K562 (cell line): Measurements from ENCODE around the gene AMFR. TPM values are rescaled to one million over a fixed set of nuclear protein-coding genes. Genes with fewer than 3 reads are reported as not detected.

Experiments used
- ARID1B ChIP-seq: fragments of 450-650 bp; IDR thresholded peaks from 2 replicates; pipeline ENCODE4 v1.6.1; 2016; ENCODE audit warnings: antibody characterized with exemption, mild to moderate bottlenecking, inconsistent platforms
- CCAR2 ChIP-seq: fragments of 200-400 bp; formaldehyde crosslinking; IDR thresholded peaks from 2 replicates; pipeline ENCODE4 v1.6.1; 2017; ENCODE audit warnings: mild to moderate bottlenecking, low read depth, low read length
- ETS2 ChIP-seq: IDR thresholded peaks from 2 replicates; pipeline ENCODE4 v1.6.1; 2016; ENCODE audit warnings: borderline replicate concordance, missing genetic modification characterization, mild to moderate bottlenecking, moderate library complexity, missing compliant biosample characterization; ENCODE audit not compliant: poor library complexity, severe bottlenecking
- GABPB2 ChIP-seq: fragments of 250-450 bp; sonication (Bioruptor Pico); conservative IDR thresholded peaks from 2 replicates; pipeline ENCODE4 v1.5.1; 2021; ENCODE audit warnings: mild to moderate bottlenecking
- HNRNPLL ChIP-seq: fragments of 200-400 bp; formaldehyde crosslinking; IDR thresholded peaks from 2 replicates; pipeline ENCODE4 v1.6.1; 2017; ENCODE audit warnings: low read length, low read depth, mild to moderate bottlenecking; ENCODE audit not compliant: poor library complexity, severe bottlenecking
- JUND ChIP-seq, 2 experiments: IDR thresholded peaks; 2 replicates in 1 of 2; 3 replicates in 1 of 2; pipeline ENCODE4 v1.6.1; 2011; ENCODE audit warnings: borderline replicate concordance in 2 of 2, low read depth in 2 of 2, low read length in 2 of 2, improper control_type of control experiment in 1 of 2, missing biosample characterization in 1 of 2, missing genetic modification characterization in 1 of 2, missing genetic modification reagents in 1 of 2
- MED1 ChIP-seq: sonication (generic); formaldehyde crosslinking; IDR thresholded peaks from 2 replicates; pipeline ENCODE4 v1.8.1; 2023; ENCODE audit warnings: missing genetic modification reagents, borderline replicate concordance
- RHOXF2B ChIP-seq: fragments of 250-450 bp; sonication (Bioruptor Pico); conservative IDR thresholded peaks from 2 replicates; pipeline ENCODE4 v1.5.1; 2021
- SAP30 ChIP-seq: fragments of 200-600 bp; sonication (generic); IDR thresholded peaks from 2 replicates; pipeline ENCODE4 v1.6.1; 2012; ENCODE audit warnings: borderline replicate concordance, low read depth, mild to moderate bottlenecking, moderate library complexity, low read length, control low read depth, inconsistent platforms; ENCODE audit not compliant: insufficient read depth, poor library complexity, severe bottlenecking
- SP1 ChIP-seq: sonication (generic); formaldehyde crosslinking; IDR thresholded peaks from 2 replicates; pipeline ENCODE4 v1.8.1; 2022; ENCODE audit warnings: mild to moderate bottlenecking, missing genetic modification reagents
- SRSF9 ChIP-seq: fragments of 200-400 bp; formaldehyde crosslinking; IDR thresholded peaks from 2 replicates; pipeline ENCODE4 v1.6.1; 2017; ENCODE audit warnings: low read depth, low read length, borderline replicate concordance
- ZNF143 ChIP-seq: sonication (generic); formaldehyde crosslinking; IDR thresholded peaks from 2 replicates; pipeline ENCODE4 v1.9.0; 2022; ENCODE audit warnings: mild to moderate bottlenecking, missing genetic modification reagents
- ZNF217 ChIP-seq: sonication (generic); formaldehyde crosslinking; IDR thresholded peaks from 2 replicates; pipeline ENCODE4 v1.8.0; 2022; ENCODE audit warnings: mild to moderate bottlenecking, missing genetic modification reagents
- ZNF224 ChIP-seq: sonication (generic); formaldehyde crosslinking; IDR thresholded peaks from 2 replicates; pipeline ENCODE4 v1.8.0; 2022; ENCODE audit warnings: mild to moderate bottlenecking, missing genetic modification reagents
- ZNF717 ChIP-seq: fragments of 250-450 bp; sonication (Bioruptor Pico); IDR thresholded peaks from 2 replicates; pipeline ENCODE4 v1.5.0; 2021
- ZNF79 ChIP-seq: fragments of 250-450 bp; sonication (Bioruptor Pico); IDR thresholded peaks from 2 replicates; pipeline ENCODE4 v1.4.0; 2020; ENCODE audit warnings: low read depth, mild to moderate bottlenecking, moderate library complexity
- polyA plus RNA-seq, 8 experiments: library from polyadenylated mRNA; depleted of rRNA in 4 of 8; stranded (reverse) in 5 of 8; unstranded in 3 of 8; fragments of >200 nt; fragmentation: Nextera tagmentation in 2 of 8; fragmentation: Illumina TruSeq in 1 of 8; extraction: Ambion mirVana in 2 of 8; extraction: Trizol in 1 of 8; gene quantifications; 2 replicates each; pipeline versions ENCODE4 v1.2.1 to v1.2.3, GENCODE V29; 2011 to 2014; ENCODE audit warnings: inconsistent platforms in 1 of 8, missing spikeins in 1 of 8
- total RNA-seq, 7 experiments: library from RNA; depleted of rRNA in 6 of 7; stranded (reverse); fragments of >200 nt in 6 of 7; fragmentation: Illumina TruSeq in 2 of 7; extraction: Trizol in 2 of 7; gene quantifications; 2 replicates each; pipeline versions ENCODE4 v1.2.1 to v1.2.3, GENCODE V29; 2011 to 2021; ENCODE audit warnings: low replicate concordance in 1 of 7
- TF ChIP-seq, protein P1 (sequence below): sonication (generic); formaldehyde crosslinking; IDR thresholded peaks from 2 replicates; pipeline ENCODE4 v1.8.1; 2023; ENCODE audit warnings: mild to moderate bottlenecking, missing genetic modification reagents
- TF ChIP-seq, protein P2 (sequence below): fragments of 250-450 bp; sonication (Bioruptor Pico); IDR thresholded peaks from 2 replicates; pipeline ENCODE4 v1.8.0; 2022; ENCODE audit warnings: moderate library complexity, mild to moderate bottlenecking, inconsistent platforms
- TF ChIP-seq, protein P3 (sequence below): fragments of 150-350 bp; IDR thresholded peaks from 2 replicates; pipeline ENCODE4 v1.6.1; 2014; ENCODE audit warnings: low read depth, mild to moderate bottlenecking, low read length, borderline replicate concordance

AMFR gene
- total and polyA plus RNA-seq, 9 of the 15 experiments (the other 6 are each of a cell fraction or from before 2014, with no cell fraction given): 15.6 to 113 (median 58.4) TPM

DNA sequence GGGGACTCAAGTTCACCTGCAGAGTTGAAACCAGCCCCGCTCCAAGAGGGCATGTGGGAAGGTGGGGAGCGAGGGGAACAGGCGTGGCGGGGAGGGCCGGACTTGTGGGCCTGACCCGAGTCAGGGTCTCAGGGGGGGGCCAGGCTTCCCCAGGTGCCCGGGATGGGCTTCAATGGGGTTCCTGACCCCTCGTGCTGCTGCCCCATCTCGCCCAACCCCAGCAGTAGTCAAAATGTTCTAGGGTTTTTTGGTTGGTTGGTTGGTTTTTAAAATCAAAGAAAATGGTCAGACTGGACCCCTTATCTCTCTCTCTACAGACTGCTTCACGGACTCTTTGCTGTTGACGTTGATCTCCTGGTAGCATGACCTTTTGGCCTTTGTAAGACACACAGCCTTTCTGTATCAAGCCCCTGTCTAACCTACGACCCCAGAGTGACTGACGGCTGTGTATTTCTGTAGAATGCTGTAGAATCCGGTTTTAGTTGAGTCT lies 69.5 kb downstream of the AMFR start (continued):
- TF ChIP-seq, protein P1, sequence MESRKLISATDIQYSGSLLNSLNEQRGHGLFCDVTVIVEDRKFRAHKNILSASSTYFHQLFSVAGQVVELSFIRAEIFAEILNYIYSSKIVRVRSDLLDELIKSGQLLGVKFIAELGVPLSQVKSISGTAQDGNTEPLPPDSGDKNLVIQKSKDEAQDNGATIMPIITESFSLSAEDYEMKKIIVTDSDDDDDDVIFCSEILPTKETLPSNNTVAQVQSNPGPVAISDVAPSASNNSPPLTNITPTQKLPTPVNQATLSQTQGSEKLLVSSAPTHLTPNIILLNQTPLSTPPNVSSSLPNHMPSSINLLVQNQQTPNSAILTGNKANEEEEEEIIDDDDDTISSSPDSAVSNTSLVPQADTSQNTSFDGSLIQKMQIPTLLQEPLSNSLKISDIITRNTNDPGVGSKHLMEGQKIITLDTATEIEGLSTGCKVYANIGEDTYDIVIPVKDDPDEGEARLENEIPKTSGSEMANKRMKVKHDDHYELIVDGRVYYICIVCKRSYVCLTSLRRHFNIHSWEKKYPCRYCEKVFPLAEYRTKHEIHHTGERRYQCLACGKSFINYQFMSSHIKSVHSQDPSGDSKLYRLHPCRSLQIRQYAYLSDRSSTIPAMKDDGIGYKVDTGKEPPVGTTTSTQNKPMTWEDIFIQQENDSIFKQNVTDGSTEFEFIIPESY (CRISPR knock-in tag): no peak
- TF ChIP-seq SAP30: no peak
- no peak for TF ChIP-seq MED1 (CRISPR knock-in tag)
- TF ChIP-seq HNRNPLL: no peak
- TF ChIP-seq ZNF717 (CRISPR knock-in tag): no peak
- peak; percentile 19; the same call in 1 of the 2 replicates for TF ChIP-seq JUND (IDR thresholded peaks at IDR 0.05; ENCODE audit: borderline replicate concordance, low read depth, low read length)
- no peak for TF ChIP-seq JUND (tag; IDR thresholded peaks at IDR 0.05; ENCODE audit: borderline replicate concordance, low read depth, low read length)
- TF ChIP-seq ZNF217 (CRISPR knock-in tag): no peak
- no peak for TF ChIP-seq ZNF79 (CRISPR knock-in tag)
- TF ChIP-seq GABPB2: no peak
- TF ChIP-seq, protein P2, sequence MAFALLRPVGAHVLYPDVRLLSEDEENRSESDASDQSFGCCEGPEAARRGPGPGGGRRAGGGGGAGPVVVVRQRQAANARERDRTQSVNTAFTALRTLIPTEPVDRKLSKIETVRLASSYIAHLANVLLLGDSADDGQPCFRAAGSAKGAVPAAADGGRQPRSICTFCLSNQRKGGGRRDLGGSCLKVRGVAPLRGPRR (CRISPR knock-in tag): no peak
- no peak for TF ChIP-seq ZNF143 (CRISPR knock-in tag)
- no peak for TF ChIP-seq RHOXF2B
- TF ChIP-seq ARID1B: peak; percentile 92
- TF ChIP-seq ZNF224 (CRISPR knock-in tag): no peak
- no peak for TF ChIP-seq ETS2 (tag)
- no peak for TF ChIP-seq SP1 (CRISPR knock-in tag)
- TF ChIP-seq, protein P3, sequence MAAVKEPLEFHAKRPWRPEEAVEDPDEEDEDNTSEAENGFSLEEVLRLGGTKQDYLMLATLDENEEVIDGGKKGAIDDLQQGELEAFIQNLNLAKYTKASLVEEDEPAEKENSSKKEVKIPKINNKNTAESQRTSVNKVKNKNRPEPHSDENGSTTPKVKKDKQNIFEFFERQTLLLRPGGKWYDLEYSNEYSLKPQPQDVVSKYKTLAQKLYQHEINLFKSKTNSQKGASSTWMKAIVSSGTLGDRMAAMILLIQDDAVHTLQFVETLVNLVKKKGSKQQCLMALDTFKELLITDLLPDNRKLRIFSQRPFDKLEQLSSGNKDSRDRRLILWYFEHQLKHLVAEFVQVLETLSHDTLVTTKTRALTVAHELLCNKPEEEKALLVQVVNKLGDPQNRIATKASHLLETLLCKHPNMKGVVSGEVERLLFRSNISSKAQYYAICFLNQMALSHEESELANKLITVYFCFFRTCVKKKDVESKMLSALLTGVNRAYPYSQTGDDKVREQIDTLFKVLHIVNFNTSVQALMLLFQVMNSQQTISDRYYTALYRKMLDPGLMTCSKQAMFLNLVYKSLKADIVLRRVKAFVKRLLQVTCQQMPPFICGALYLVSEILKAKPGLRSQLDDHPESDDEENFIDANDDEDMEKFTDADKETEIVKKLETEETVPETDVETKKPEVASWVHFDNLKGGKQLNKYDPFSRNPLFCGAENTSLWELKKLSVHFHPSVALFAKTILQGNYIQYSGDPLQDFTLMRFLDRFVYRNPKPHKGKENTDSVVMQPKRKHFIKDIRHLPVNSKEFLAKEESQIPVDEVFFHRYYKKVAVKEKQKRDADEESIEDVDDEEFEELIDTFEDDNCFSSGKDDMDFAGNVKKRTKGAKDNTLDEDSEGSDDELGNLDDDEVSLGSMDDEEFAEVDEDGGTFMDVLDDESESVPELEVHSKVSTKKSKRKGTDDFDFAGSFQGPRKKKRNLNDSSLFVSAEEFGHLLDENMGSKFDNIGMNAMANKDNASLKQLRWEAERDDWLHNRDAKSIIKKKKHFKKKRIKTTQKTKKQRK: no peak
- no peak for TF ChIP-seq CCAR2
- no peak for TF ChIP-seq SRSF9
